DOHH2 (cell line): ENCODE data around the gene PHLPP1.

Experiments
- H3F3A ChIP-seq: fragments of 200-600 bp; sonication (generic), shearing (Covaris generic); 2 replicates; pipeline ENCODE4 v1.6.0; 2016; ENCODE audit warnings: antibody characterized with exemption, mild to moderate bottlenecking; ENCODE audit not compliant: control insufficient read depth, insufficient read depth
- H3K27ac ChIP-seq: fragments of 200-600 bp; sonication (generic); 2 replicates; pipeline ENCODE4 v1.5.1; 2014; ENCODE audit warnings: low read depth, mild to moderate bottlenecking, low read length, moderate library complexity
- H3K27me3 ChIP-seq: fragments of 200-600 bp; sonication (generic); 2 replicates; pipeline ENCODE4 v1.6.1; 2014; ENCODE audit warnings: mild to moderate bottlenecking, low read length, mixed read lengths; ENCODE audit not compliant: control insufficient read depth
- H3K36me3 ChIP-seq: fragments of 200-600 bp; sonication (generic); 2 replicates; pipeline ENCODE4 v1.6.1; 2014; ENCODE audit warnings: mild to moderate bottlenecking, low read length, moderate library complexity, mixed read lengths; ENCODE audit not compliant: control insufficient read depth
- H3K4me1 ChIP-seq: fragments of 200-600 bp; sonication (generic); 2 replicates; pipeline ENCODE4 v1.6.1; 2014; ENCODE audit warnings: mild to moderate bottlenecking, low read length, mixed read lengths; ENCODE audit not compliant: control insufficient read depth
- H3K4me2 ChIP-seq: fragments of 200-600 bp; sonication (generic); 2 replicates; pipeline ENCODE4 v1.6.0; 2014; ENCODE audit warnings: mild to moderate bottlenecking, low read length, moderate library complexity
- H3K4me3 ChIP-seq: fragments of 200-600 bp; sonication (generic); 2 replicates; pipeline ENCODE4 v1.5.1; 2014; ENCODE audit warnings: mild to moderate bottlenecking, low read length, mixed read lengths
- H3K79me2 ChIP-seq: fragments of 200-600 bp; sonication (generic); 2 replicates; pipeline ENCODE4 v1.6.1; 2014; ENCODE audit warnings: mild to moderate bottlenecking, low read length, mixed read lengths; ENCODE audit not compliant: control insufficient read depth
- H3K9me2 ChIP-seq: fragments of 200-600 bp; sonication (generic); replicated peaks from 2 replicates; pipeline ENCODE4 v1.6.1; 2014; ENCODE audit warnings: mild to moderate bottlenecking, low read length, mixed read lengths; ENCODE audit not compliant: control insufficient read depth
- H3K9me3 ChIP-seq: fragments of 200-600 bp; sonication (generic); 2 replicates; pipeline ENCODE4 v1.6.1; 2014; ENCODE audit warnings: antibody characterized with exemption, low read length, mixed read lengths; ENCODE audit not compliant: control insufficient read depth, insufficient read depth
- H4K20me1 ChIP-seq: fragments of 200-600 bp; sonication (generic); 2 replicates; pipeline ENCODE4 v1.6.0; 2014; ENCODE audit warnings: low read depth, mild to moderate bottlenecking, antibody characterized with exemption, low read length, moderate library complexity; ENCODE audit not compliant: control insufficient read depth, insufficient read depth
- EZH2phosphoT487 ChIP-seq: fragments of 200-600 bp; sonication (generic); IDR thresholded peaks from 2 replicates; pipeline ENCODE4 v1.6.1; 2017; ENCODE audit warnings: borderline replicate concordance, mild to moderate bottlenecking, antibody characterized with exemption, low read length, moderate library complexity, mixed read lengths
- TF ChIP-seq, protein P1 (sequence below): fragments of 200-600 bp; sonication (generic); IDR thresholded peaks from one replicate; pipeline ENCODE4 v1.5.1; 2014; ENCODE audit warnings: antibody characterized with exemption, mild to moderate bottlenecking, low read depth, low read length; ENCODE audit not compliant: poor library complexity, severe bottlenecking

Gene PHLPP1

DNA sequence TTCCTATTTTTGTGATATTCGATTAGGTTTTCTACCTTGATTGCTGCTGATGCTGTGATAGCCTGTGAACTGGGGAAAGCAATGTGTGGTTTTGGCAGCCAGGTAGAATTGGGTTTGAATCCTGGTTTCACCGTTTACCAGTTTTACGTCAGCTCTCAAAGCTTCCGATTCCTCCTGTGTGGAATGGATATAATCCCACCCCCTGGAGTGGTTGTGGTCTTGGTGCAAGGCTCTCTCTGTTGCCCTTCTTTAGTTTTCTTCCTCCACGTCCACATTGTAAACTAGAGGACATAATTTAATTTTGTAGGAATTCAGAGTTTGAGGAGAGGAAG is 45.0 kb downstream of the PHLPP1 start:
- H3K79me2 ChIP-seq: peaks cover 73% of the 10 kb centered on the region
- H3K27ac ChIP-seq: no peak overlapping the region
- H3K4me1 ChIP-seq: no peaks in the 10 kb centered on the region
- no peaks in the 10 kb centered on the region for H3K9me3 ChIP-seq
- no peaks in the 10 kb centered on the region; the same call in 1 of the 2 replicates for H4K20me1 ChIP-seq
- no peaks in the 10 kb centered on the region for H3F3A ChIP-seq
- no peak overlapping the region for H3K4me2 ChIP-seq
- TF ChIP-seq EZH2phosphoT487: no peak
- TF ChIP-seq, protein P1, sequence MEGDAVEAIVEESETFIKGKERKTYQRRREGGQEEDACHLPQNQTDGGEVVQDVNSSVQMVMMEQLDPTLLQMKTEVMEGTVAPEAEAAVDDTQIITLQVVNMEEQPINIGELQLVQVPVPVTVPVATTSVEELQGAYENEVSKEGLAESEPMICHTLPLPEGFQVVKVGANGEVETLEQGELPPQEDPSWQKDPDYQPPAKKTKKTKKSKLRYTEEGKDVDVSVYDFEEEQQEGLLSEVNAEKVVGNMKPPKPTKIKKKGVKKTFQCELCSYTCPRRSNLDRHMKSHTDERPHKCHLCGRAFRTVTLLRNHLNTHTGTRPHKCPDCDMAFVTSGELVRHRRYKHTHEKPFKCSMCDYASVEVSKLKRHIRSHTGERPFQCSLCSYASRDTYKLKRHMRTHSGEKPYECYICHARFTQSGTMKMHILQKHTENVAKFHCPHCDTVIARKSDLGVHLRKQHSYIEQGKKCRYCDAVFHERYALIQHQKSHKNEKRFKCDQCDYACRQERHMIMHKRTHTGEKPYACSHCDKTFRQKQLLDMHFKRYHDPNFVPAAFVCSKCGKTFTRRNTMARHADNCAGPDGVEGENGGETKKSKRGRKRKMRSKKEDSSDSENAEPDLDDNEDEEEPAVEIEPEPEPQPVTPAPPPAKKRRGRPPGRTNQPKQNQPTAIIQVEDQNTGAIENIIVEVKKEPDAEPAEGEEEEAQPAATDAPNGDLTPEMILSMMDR: no peak
- no peaks in the 10 kb centered on the region for H3K9me2 ChIP-seq
- H3K27me3 ChIP-seq: no peaks in the 10 kb centered on the region
- no peaks in the 10 kb centered on the region for H3K36me3 ChIP-seq
- H3K4me3 ChIP-seq: no peak overlapping the region

DNA sequence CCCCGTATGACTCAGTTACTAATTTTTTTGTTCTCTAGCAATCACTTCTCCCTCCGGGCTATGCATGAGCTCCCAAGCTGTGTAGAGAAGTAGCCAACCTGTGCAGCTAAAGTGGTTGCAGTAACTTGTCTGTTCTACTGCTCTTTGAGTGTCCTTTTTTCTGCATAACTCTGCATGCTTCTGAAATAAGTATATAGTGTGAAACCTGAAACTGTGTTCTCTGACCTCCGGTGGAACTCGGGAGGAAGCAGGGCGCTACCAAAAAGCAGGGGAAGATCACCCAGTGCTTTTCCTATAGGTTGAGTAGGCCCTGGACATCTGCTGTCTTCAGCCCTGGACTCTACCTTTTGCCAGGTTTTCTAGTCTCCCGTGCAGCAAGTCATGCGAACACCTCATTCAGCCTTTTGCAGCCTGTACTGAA is 47.8 kb downstream of the PHLPP1 start:
- H3K27ac ChIP-seq: no peak overlapping the region
- peaks cover 69% of the 10 kb centered on the region for H3K79me2 ChIP-seq
- peaks cover 7% of the 10 kb centered on the region for H3K4me1 ChIP-seq
- H3K4me2 ChIP-seq: no peak overlapping the region
- no peaks in the 10 kb centered on the region for H3K36me3 ChIP-seq
- H3K9me3 ChIP-seq: no peaks in the 10 kb centered on the region
- H4K20me1 ChIP-seq: no peaks in the 10 kb centered on the region; the same call in 1 of the 2 replicates
- TF ChIP-seq, protein P1: no peak
- TF ChIP-seq EZH2phosphoT487: no peak
- H3K27me3 ChIP-seq: no peaks in the 10 kb centered on the region
- no peaks in the 10 kb centered on the region; the same call in 1 of the 2 replicates for H3F3A ChIP-seq
- no peak overlapping the region for H3K4me3 ChIP-seq
- no peaks in the 10 kb centered on the region for H3K9me2 ChIP-seq

DNA sequence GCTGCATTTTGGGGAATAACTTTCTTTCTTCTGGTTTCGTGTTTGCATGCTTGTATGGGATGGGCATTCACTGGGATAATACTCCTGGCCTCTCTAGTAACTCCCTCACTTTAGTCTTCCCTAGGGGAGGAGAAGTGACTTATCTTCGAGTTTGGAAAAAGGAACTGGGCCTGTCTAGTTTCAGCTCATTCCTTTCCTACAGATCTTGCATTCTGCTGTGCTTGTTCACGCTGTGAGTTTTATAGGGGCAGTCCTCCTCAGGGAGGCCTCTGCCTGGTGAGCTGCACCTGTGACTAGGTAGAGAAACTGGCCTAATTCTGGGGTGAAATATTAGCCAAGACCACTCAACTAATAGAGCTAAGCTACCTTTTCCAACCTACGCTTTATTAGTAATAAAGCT is 50.9 kb downstream of the PHLPP1 start:
- H3K27me3 ChIP-seq: no peaks in the 10 kb centered on the region
- H3F3A ChIP-seq: no peaks in the 10 kb centered on the region; the same call in 1 of the 2 replicates
- no peak overlapping the region for H3K4me3 ChIP-seq
- H3K4me1 ChIP-seq: peaks cover 15% of the 10 kb centered on the region
- no peak for TF ChIP-seq EZH2phosphoT487
- TF ChIP-seq, protein P1: no peak
- H3K27ac ChIP-seq: no peak overlapping the region
- no peaks in the 10 kb centered on the region for H3K36me3 ChIP-seq
- no peak overlapping the region for H3K4me2 ChIP-seq
- H3K9me2 ChIP-seq: no peaks in the 10 kb centered on the region
- no peaks in the 10 kb centered on the region for H3K9me3 ChIP-seq
- H4K20me1 ChIP-seq: no peaks in the 10 kb centered on the region
- peaks cover 60% of the 10 kb centered on the region for H3K79me2 ChIP-seq

DNA sequence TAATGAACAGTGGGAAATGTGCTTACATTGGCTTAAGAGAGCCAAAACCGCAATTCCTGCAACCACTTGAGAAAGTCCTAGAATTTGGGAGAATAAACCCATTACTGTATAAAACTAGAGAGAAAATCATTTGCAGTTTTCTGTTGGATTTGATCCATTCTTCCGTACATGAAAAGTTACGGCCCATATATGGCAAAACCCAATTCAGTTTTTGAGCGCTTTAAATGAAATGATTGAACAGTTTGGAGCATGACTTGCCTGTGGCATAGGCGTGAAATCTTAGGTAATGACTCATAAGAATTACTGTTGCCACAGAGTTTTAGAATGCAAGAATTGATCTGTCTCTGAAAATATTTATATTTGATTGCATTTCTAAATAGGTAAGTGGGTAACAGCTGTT is 52.0 kb downstream of the PHLPP1 start:
- H3K27me3 ChIP-seq: no peaks in the 10 kb centered on the region
- peaks cover 23% of the 10 kb centered on the region for H3K4me1 ChIP-seq
- H3K4me2 ChIP-seq: no peak overlapping the region
- H3F3A ChIP-seq: no peaks in the 10 kb centered on the region; the same call in 1 of the 2 replicates
- TF ChIP-seq EZH2phosphoT487: no peak
- TF ChIP-seq, protein P1: no peak
- H4K20me1 ChIP-seq: no peaks in the 10 kb centered on the region
- H3K79me2 ChIP-seq: peaks cover 69% of the 10 kb centered on the region
- H3K9me3 ChIP-seq: no peaks in the 10 kb centered on the region
- H3K27ac ChIP-seq: no peak overlapping the region
- no peaks in the 10 kb centered on the region for H3K36me3 ChIP-seq
- H3K9me2 ChIP-seq: no peaks in the 10 kb centered on the region
- H3K4me3 ChIP-seq: no peak overlapping the region
